Lung (tissue), 12 donors: Measurements from ENCODE around the gene TMEM217. TPM values are rescaled to one million over a fixed set of nuclear protein-coding genes. Genes with fewer than 3 reads are reported as not detected.
A peak's percentile ranks its signal among the peaks of the same experiment; 100 is the strongest.
"Not testable (repeated sequence)": the region's sequence is repeated elsewhere in the genome, so short reads cannot be mapped to it uniquely, and the experiment has no call there.

Source experiments
- ATAC-seq: fragments of 200-7000 bp; cut with Tn5 transposase; one replicate; pipeline ENCODE4 v1.9.1; 2020; ENCODE audit warnings: moderate number of reproducible peaks; ENCODE audit not compliant: insufficient read depth, low FRiP score
- DNase-seq, 3 donors: peaks; one replicate each; pipeline ENCODE4 v3.0.0-alpha.2; 2013 to 2017
- H3K27ac ChIP-seq, 2 donors: one replicate each; pipeline ENCODE4 v1.5.1; 2013; ENCODE audit warnings: mild to moderate bottlenecking in 2 of 2, moderate library complexity in 2 of 2, control low read depth in 1 of 2, inconsistent platforms in 1 of 2, low read depth in 1 of 2, low read length in 1 of 2
- H3K27me3 ChIP-seq, 3 donors: one replicate each; pipeline ENCODE4 v1.5.1; 2013; ENCODE audit warnings: low read length in 2 of 3; ENCODE audit not compliant: control insufficient read depth in 3 of 3, insufficient read depth in 3 of 3
- H3K36me3 ChIP-seq, 4 donors: one replicate each; pipeline ENCODE4 v1.5.1; 2013; ENCODE audit warnings: low read length in 4 of 4, mild to moderate bottlenecking in 1 of 4, moderate library complexity in 1 of 4; ENCODE audit not compliant: control insufficient read depth in 4 of 4, insufficient read depth in 4 of 4
- H3K4me1 ChIP-seq, 5 donors: one replicate each; pipeline ENCODE4 v1.5.1; 2013; ENCODE audit warnings: low read length in 5 of 5, mild to moderate bottlenecking in 2 of 5, moderate library complexity in 1 of 5; ENCODE audit not compliant: control insufficient read depth in 5 of 5, insufficient read depth in 5 of 5
- H3K4me3 ChIP-seq: one replicate; pipeline ENCODE4 v1.5.1; 2013; ENCODE audit warnings: mild to moderate bottlenecking, control low read depth, moderate library complexity
- H3K9ac ChIP-seq, 2 donors: one replicate each; pipeline ENCODE4 v1.5.1; 2013; ENCODE audit warnings: low read length in 2 of 2, control low read depth in 1 of 2; ENCODE audit not compliant: insufficient read depth in 1 of 2
- H3K9me3 ChIP-seq, 4 donors: one replicate each; pipeline ENCODE4 v1.5.1; 2013; ENCODE audit warnings: low read length in 3 of 4, mild to moderate bottlenecking in 1 of 4, moderate library complexity in 1 of 4; ENCODE audit not compliant: control insufficient read depth in 4 of 4, insufficient read depth in 3 of 4
- CTCF ChIP-seq: IDR thresholded peaks from 2 replicates; pipeline ENCODE4 v1.5.1; 2012; ENCODE audit warnings: mild to moderate bottlenecking; ENCODE audit errors: control extremely low read depth, extremely low read depth
- WGBS, 2 donors: extraction: QIAGEN DNeasy Blood & Tissue Kit; methylation state at CpG; one replicate each; pipeline ENCODE4 v1.1.7; 2013; 5-methylcytosine and 5-hydroxymethylcytosine counted together
- polyA plus RNA-seq, 2 donors: library from polyadenylated mRNA; stranded (reverse); fragments of 200-250 nt; gene quantifications; one replicate each; pipeline ENCODE4 v1.2.1, GENCODE V29; 2013
- total RNA-seq, 2 donors: library from RNA; depleted of rRNA in 1 of 2; stranded (reverse); fragments of >200 nt in 1 of 2; gene quantifications; one replicate each; pipeline ENCODE4 v1.2.1, GENCODE V29; 2014 to 2021
- donor health status: control.
- donor health status: control.
- donor health status: Bipolar disorder and iron deficiency.
- donor health status: healthy.
- donor health status: DM: yes; HTN: yes; CAD: no.

TMEM217 gene
- total and polyA plus RNA-seq, 4 donors = 0.40 to 1.9 (median 0.97) TPM

- H3K4me3 ChIP-seq = no peak overlapping the region
- no peak overlapping the region for H3K9ac ChIP-seq
- 43 to 57% methylated on average over 5 of the region's 5 CpGs for WGBS, 2 donors
- H3K4me1 ChIP-seq = peaks cover 0 to 5% (median 0%) of the 10 kb centered on the region in 5 donors
- H3K9me3 ChIP-seq = peaks cover 0 to 3% (median 0%) of the 10 kb centered on the region in 4 donors
- H3K27me3 ChIP-seq = no peaks in the 10 kb centered on the region
- peak; percentile 65 to 75 (median 67) for DNase-seq
- no peak for TF ChIP-seq CTCF
- no peak overlapping the region for H3K27ac ChIP-seq
- no peaks in the 10 kb centered on the region for H3K36me3 ChIP-seq
- no peak for ATAC-seq
Measured at GRCh38 chr6:37200085-37200484, 57.9 kb downstream of the TMEM217 start.

- H3K27me3 ChIP-seq, ATAC-seq, DNase-seq, H3K36me3 ChIP-seq, H3K4me3 ChIP-seq, H3K27ac ChIP-seq, H3K9ac ChIP-seq, H3K4me1 ChIP-seq, H3K9me3 ChIP-seq: not testable (repeated sequence)
- 94 to 98% methylated on average over 4 of the region's 4 CpGs for WGBS, 2 donors
Measured at GRCh38 chr6:37196451-37196850, 61.5 kb downstream of the TMEM217 start.

- DNase-seq = not testable (repeated sequence)
Measured at GRCh38 chr6:37194886-37195285, 63.1 kb downstream of the TMEM217 start.

GRCh38 chr6:37192666-37193065 lies 65.3 kb downstream of the TMEM217 start:
- no peak for ATAC-seq
- 93 to 96% methylated on average over 3 of the region's 3 CpGs for WGBS, 2 donors

More at GRCh38 chr6:37194886-37195285, 63.1 kb downstream of the TMEM217 start:
- not testable (repeated sequence) for H3K4me3 ChIP-seq, H3K36me3 ChIP-seq, H3K9me3 ChIP-seq, H3K27ac ChIP-seq, H3K9ac ChIP-seq, ATAC-seq, H3K27me3 ChIP-seq, H3K4me1 ChIP-seq
- WGBS, 2 donors = 57% methylated on average over 1 of the region's 1 CpG; no CpG with 5 or more reads in 1 of the 2 donors

More at GRCh38 chr6:37192666-37193065, 65.3 kb downstream of the TMEM217 start:
- Histone ChIP-seq H3K4me1 (peaks cover 0 to 2% (median 0%) of the 10 kb centered on the region in 5 donors), H3K27me3 (no peaks in the 10 kb centered on the region), H3K27ac (no peak overlapping the region), H3K4me3 (no peak overlapping the region), H3K36me3 (no peaks in the 10 kb centered on the region), H3K9me3 (no peaks in the 10 kb centered on the region), H3K9ac (no peak overlapping the region)
- DNase-seq = no peak
- TF ChIP-seq CTCF = no peak
